IPS DF 4.7 (cell line): ENCODE results near the gene CAPN5.
"Not testable (repeated sequence)": the region's sequence is repeated elsewhere in the genome, so short reads cannot be mapped to it uniquely, and the experiment has no call there.

ENCODE experiments used
- DNase-seq: peaks from one replicate; pipeline ENCODE4 v3.0.0-alpha.2; 2013; ENCODE audit warnings: low spot score; ENCODE audit errors: extremely low read depth

The CAPN5 gene

DNA sequence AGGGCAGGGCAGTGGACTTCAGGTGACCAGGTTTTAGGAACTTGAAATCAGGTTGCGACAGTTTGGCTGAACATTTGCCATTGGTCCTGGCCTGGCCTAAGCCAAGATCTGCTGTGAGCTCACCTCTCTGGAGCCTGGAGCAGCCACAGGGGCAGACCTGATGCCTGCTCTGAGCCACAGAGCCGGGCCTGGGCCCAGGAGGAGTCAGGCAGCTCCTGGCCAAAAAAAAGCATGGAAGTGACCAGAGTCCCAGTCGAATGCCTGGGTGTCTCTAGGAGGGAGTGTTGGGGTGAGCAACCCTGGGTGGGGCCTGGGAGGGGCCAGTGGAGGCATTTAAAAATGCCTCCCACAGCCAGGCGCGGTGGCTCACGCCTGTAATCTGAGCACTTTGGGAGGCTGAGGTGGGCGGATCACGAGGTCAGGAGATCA lies 29.8 kb downstream of the CAPN5 start:
- no peak for DNase-seq

DNA sequence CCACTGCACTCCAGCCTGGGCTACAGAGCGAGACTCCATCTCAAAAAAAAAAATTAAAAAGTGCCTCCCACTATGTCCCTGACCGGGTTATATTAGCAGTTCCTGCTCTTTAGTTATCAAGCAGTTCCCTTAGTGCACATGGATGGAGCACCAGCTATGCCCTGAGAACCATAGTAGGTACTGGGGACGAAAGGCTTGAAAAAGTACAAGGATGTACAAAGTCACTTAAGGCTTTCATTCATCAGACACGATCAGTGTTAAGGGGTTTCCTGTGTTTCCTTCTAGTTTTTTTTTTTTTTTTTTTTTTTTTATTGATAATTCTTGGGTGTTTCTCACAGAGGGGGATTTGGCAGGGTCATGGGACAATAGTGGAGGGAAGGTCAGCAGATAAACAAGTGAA lies 30.4 kb downstream of the CAPN5 start:
- DNase-seq, result not testable (repeated sequence)

DNA sequence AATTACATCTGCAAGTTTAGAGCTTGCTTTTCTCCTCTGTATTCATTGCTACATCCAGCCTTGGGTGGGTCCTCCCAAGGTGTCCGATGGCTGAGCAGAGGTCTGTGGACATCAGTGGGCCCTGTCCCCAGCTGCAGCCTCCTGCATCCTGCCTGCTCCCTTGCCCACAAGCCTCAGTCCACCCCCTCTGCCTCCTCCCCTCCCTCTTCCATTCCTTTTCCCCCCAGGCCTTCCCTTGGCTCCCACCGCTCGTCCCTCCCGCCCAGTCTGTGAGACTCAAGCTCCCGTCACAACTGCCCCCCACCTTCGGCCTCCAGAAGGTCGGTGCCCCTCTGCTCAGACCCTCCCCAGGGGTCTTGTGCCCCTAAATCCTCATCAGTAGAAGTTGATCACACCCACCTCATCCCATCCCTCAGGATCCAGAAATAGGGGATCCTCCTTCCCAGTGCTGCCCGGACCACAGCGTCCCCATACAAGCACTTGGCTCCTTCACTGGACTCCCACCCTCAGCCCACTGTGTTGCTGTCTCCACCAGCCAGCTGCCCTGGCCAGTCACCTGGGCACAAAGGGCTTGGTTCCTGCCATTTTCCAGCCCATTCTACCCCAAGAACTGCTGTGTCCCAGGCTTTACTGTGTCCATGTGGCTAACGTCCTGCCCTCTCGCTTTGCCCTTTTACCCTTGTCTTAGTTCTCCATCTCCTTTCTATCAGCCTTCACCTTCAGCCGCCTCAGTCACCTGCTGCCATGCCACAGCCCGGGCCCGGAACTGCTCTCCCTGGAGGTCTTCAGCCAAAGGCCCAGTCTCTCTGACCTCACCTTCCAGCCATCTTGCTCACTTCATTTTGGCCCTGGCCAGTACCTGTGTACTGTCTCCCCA lies 33.6 kb downstream of the CAPN5 start:
- DNase-seq, result no peak

DNA sequence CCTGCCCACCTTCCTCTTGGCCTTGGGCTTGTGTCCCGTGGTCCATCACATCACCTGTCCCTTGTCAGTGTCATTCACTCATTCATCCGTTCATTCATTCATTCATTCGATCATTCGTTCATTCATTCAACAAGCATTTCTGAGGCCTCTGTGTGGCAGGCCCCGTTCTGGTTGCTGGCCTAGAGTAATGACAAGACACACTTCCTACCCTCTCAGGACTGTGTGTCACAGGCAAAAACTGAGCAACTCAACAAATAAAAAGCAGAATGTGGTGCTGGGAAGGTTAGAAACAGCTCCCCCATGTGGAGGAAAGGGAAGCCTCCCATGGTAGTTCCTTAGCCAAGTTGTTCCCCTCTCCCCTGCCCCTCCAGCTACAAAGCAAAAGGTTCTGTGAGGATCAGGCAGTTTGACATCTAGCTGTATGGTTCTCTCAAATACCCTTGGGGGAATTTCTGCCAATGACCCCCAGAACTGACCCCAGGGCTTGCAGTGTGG lies 34.3 kb downstream of the CAPN5 start:
- DNase-seq, result no peak

DNA sequence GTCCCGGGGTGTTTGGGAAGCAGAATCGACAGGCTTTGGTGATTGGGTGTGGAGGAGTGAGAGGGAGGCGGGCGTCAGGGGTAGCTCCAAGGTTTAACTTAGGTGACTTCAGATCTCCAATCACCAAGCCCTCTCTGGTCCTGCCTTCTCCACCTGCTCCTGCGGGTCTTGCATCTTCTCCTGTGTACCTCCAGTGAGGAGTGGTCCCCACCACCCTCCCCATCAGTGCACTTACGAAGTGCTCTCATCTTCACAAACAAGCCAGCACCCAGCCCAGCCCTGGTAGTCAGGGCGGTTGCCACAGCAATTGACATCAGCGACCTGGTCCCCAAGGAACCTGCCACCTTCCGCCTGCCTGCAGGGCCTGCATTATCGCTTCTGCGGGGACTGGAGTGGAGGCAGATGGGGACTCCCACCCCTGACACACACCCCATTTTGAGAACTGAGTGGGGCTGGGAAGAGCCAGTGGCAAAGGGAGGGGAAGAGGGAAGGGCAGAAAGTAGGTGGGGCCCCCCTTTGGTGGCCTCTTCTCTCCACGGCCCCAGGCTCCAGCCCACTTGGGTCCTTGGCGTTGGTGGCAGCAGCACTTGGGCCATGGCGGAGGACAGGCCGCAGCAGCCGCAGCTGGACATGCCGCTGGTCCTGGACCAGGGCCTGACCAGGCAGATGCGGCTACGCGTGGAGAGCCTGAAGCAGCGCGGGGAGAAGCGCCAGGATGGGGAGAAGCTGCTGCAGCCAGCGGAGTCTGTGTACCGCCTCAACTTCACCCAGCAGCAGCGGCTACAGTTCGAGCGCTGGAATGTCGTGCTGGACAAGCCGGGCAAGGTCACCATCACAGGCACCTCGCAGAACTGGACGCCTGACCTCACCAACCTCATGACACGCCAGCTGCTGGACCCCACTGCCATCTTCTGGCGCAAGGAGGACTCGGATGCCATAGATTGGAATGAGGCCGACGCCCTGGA lies 35.8 kb downstream of the CAPN5 start, which contains the start of gene OMP:
OMP (plus strand) TSS at position 595 of the 965 bp plus-strand sequence; CDS start at position 595, 0 bp downstream.
- no peak for DNase-seq

DNA sequence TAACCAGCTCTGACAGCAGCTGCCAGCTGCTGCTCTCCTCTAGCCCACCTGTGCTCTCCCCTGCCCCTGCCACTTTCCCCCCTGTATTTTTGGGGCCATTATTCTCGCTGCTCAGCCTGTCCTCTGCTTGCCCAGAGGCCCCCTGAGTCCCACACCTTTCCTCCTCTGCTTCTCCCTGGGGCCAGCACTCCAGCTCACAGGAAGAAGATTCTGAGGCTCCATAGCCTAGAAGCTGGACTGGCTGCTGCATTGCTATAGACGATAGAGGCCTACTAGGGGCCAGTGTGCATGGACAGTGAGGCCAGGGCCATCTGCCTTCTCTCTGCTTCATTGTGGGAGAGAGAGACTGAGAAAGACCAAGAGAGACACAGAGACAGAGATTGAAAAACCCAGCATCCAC lies 36.5 kb downstream of the CAPN5 start:
- no peak for DNase-seq

DNA sequence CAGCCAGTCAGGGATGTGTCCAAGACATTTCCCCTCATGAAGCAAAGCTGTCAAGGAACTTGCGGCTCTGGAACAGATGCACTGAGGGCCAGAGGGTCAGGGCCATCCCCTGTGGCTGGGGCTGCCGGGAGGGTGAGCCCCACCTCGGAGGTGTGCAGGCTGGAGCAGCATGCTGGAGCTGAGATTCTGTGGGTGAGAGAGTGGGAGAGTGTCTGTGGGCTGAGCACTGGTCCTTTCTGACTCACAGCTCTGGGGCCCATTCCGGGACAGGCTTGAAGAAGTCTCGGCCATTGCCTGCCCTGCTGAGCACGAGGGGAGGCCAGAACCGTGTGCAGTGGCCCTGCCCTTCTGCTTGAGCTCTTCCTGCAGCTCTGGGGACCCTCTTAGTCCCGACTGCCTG lies 38.0 kb downstream of the CAPN5 start:
- no peak for DNase-seq

DNA sequence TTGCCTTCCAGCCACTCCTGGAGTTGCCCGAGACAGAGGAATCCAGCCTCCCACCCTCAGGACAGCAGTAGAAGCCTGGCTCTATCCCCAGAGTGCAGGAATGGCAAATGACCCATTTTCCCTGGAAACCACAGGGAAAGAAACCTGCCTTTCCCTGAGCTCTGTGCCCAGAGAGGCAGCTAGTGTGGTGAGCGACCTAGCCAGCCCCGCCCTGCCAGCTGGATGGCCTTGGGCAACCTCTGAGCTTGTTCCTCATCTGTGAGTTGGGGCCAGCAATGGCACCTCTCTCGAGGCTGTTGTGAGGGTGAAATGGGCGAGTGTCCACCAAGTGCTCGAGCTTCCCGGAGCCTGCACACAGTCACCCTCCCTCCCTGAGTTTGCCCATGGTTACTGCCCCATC lies 39.5 kb downstream of the CAPN5 start:
- DNase-seq, result no peak

DNA sequence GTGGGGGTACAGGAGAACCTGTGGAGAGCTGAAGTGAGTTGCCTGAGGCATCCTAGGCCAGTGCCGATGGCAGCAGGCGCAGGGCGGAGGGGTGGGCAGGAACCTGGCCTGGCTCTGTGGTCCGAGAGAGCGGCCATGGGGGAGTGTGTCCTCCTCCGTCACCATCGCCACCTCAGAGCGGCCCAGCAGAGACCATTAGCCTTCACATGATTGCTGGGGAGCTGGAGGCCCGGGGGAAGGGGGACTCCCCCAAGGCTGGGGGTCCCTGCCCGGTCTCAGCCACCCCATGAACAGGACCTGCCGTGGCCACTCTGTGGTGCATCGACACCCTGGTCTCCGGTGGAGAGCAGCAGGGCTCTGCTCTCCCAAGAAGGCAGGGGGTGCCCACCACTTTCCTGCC lies 40.0 kb downstream of the CAPN5 start:
- DNase-seq, result no peak

DNA sequence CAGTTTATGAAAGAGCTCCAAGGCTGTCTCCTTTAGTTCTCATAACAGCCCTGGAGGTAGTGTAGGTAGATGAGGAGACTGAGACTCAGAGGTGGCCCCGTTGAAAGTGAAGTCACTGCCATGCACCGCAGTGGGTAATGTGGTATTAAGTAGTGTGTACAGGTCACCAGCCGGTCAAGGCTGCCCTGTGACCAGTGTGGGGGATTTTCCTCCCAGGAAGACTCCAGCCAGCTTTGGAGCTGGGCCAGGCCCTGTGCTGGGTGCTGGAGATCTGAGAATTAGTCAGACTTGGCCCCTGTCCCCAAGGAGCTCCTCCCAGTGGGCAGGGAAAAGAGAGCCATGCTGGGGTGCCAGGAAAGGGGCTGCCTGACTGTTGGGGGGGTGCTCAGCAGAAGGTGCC lies 41.2 kb downstream of the CAPN5 start:
- DNase-seq, result no peak

DNA sequence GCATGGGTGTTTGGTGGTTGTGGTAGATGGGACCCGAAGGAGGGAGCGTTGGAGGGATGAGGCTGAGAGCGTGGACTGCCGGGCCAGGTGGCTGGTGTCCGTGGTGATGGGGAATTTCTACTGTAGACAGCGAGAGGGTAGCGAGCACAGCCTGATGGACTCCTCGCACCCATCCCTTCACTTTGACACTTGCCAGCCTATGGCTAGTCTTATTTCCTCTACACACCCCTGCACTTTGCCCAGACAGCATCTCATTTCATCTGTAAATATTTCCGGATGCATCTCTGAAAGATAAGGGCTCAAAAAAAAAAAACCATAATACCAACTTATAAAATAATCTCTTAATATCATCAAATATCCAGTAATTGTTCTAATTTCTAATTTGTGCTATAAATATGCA lies 41.7 kb downstream of the CAPN5 start:
- DNase-seq, result no peak

DNA sequence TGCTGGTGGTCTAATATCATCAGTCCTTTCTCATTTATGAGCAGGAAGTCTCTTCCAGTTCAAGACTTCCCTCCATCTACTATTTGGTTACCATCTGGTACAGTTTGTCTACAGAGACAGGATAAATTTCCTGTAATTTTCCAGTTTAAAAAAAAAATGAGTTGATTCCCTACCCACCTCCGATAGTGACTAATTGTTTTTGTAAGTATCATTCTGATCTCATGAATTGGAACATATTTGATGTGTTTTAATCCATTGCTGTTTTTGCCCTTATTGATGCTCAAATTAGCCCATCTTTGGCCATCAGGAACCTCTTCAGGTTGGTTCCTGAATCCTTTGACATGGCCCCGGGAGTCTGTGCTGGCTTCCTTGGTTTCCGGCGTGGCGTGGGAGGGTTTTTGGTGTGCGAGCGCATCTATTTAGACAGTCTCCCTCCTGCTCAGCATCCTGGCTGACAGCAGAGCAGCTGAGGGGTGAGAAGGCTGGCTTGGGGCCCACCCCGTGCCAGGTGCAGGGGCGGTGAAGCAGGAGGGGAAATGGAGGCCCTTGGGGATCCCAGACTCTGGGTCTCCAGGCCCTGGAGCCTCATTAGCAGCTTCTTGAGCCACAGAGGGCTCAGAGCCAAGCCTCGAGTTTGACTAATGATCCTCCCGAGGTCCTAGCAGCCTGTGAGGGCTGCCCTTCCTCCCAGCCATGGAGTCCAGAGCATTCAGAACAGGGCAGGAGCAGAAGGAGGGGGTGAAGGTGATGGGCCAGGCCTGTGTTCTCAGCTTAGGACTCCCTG lies 42.7 kb downstream of the CAPN5 start:
- no peak for DNase-seq

DNA sequence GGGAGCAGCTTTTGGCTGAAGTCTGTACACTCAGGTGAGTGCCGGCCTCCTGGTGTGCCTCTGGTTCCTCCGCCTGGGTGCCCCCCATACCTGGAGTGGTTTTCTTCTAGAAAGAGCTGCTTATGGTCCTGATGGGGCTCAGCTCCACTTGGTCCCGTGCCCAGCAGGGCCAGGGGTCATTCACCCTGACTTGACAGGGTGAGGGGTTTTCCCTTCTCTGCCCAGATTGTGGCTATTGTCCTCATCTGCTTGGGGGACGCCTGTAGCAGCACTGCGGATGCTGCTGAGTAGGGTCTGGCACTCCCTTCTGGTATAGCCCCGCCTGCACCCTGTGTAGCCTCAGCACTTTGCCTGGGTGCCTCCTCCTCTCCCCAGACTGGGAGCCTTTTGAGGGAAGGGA lies 44.1 kb downstream of the CAPN5 start:
- DNase-seq, result no peak

DNA sequence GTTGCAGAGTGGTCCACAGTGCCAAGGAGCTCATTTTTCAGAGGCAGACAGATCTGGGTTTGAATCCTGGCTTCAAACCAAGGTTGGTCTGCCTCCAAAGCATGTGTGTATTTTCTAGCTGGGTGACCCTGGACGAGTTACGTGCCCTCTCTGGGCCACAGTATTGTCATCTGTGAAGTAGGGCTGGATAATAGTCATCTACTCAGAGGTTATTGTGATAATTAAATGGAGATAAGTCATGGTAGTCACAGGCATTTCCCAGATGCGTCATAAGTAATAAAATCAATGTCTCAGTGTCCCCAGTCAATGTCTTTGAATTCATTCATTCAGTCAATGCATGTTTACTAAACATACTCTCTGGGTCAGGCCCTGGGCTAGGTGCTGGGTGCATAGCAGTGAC lies 44.5 kb downstream of the CAPN5 start:
- DNase-seq, result no peak

DNA sequence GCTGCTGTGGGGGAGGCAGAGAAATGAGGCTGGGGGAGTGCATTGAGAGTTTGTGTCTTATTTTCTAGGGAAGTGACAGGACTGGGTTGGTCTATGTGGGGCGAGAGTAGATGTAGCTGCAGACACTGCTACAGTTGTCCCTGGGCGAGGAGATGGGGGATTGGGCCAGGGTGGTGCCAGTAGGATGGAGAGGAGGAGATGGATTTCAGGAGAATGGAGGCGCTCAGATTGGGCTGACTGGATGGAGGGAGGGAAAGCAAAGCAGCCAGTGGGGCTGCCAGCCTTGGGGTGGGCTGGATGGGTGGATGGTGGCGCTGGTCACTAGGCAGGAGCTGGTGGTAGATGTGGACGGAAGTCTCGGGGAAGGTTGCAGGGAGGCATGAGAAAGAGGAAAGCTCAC lies 45.2 kb downstream of the CAPN5 start:
- DNase-seq, result no peak

DNA sequence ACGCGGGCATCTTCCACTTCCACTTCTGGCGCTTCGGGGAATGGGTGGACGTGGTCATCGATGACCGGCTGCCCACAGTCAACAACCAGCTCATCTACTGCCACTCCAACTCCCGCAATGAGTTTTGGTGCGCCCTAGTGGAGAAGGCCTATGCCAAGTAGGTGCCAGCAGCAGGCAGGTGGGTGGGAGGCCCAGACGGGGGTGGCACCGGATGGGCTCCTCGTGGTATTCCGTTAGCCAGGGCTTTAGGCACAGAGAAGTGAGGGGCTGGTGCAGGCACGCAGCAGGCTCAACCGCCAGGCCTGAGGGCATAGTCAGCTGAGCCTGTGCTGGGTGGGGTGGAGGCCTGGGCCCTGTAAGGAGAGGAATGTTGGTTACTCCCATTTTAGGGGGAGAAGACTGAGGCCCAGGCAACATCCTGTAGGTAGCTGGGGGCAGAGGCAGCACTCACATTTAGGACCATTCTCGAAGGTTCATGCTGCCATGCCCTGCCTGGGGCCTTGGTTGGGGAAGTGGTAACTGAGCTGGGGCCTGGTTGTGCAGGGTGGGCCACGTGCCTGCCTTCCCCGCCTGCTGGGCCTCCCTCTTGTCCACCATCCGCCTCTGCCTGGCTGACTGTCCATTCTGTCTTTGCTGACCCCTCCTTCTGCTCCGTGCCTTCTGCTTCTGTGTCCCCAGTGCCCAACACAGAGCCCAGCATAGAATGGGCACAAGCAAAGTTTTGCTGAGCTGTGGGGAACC lies 46.0 kb downstream of the CAPN5 start:
- DNase-seq, result no peak

DNA sequence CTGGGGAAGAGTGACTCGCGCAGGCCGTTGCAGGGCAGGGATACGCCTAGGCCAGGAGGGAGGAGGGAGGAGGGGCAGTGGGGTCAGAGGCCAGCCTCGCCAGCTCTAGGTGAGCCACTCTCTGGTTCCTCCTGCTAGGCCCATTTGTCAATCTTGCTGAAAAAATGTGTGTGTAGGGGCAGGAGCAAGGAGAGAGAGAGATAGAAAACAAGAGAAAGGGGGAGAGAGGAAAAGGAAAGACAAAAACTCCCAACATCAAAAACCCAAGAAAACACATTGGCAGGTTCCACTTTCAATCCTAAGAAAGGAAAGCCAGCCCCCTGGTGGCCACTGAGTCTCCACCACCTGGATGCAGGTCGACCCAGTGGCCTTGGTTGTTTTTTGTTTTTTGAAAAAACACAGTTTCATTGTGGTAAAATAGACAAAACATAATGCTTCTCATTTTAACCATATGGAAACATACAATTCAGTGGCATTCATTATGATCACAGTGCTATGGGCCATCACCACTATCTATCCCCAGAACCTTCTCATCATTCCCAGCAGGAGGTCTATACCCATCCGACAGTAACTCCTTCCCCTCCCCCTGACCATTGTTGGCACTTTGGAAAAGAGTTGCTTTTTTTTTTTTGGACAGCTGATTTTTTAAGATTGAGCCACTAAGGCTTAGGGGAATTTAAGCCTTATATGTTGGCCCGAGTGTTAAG lies 46.8 kb downstream of the CAPN5 start:
- DNase-seq, result no peak

DNA sequence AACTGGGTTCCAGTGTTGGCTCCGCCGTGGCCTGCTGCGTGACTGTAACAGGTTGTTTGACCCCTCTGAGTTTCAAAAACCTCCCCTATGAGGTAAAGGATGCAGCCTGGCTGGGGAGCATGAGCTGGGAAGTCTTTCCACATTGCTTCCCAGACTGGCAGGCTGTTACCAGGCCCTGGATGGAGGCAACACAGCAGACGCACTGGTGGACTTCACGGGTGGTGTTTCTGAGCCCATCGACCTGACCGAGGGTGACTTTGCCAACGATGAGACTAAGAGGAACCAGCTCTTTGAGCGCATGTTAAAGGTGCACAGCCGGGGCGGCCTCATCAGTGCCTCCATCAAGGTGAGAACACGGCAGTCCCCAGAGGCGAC lies 47.3 kb downstream of the CAPN5 start:
- DNase-seq, result no peak

DNA sequence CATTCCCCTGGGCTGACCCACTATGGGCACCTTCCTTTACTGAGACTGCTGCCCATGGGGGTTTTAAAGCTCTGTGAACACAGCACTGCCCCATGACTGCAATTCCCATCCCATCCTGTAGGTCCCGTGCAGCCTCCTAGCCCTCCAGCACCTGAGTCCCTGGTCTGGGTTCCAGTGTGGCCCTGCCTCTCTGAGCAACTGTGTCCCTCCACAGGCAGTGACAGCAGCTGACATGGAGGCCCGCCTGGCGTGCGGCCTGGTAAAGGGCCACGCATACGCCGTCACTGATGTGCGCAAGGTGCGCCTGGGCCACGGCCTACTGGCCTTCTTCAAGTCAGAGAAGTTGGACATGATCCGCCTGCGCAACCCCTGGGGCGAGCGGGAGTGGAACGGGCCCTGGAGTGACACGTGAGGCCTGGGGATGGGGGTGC lies 48.4 kb downstream of the CAPN5 start:
- DNase-seq, result no peak

DNA sequence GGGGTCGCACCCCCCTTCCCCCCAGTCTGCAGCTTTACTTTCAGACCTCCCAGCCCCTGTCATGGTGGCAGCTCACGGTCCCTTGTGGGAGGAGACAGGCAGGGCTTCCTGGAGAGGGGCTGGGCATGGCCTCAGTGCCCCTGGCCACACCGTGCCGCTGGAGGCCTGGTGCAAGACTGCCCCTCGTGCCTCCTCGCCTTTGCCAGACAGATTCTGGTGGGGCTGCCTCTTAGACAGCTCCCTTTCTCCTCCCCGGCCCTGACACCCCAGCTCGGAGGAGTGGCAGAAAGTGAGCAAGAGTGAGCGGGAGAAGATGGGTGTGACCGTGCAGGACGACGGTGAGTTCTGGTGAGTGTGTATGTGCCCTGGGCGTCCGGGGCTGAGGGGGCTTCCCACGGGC lies 49.2 kb downstream of the CAPN5 start:
- no peak for DNase-seq
